NCI-H69 (cell line): ENCODE results near the gene SYMPK.

ENCODE experiments used
- DNase-seq: peaks from one replicate; lab custom pipeline; 2025; lab: John Stamatoyannopoulos, UW

The SYMPK gene

DNA sequence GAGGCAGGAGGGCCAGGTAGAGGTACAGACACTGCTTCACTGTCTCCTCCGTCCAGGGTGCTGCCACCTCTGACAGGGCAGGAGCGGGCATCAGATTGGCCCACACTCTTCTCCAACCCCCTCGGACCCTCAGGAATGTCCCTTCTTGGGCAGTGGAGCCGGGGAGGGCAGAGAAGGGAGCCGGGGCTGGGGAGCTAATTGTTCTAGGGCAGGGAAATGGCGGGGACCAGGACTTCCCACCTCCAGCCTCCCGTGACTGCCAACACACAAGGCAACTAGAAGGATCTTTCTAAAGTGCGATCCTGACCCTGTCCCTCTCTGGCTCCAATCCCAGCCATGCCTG, 37.7 kb downstream of the SYMPK start:
- DNase-seq = no peak

DNA sequence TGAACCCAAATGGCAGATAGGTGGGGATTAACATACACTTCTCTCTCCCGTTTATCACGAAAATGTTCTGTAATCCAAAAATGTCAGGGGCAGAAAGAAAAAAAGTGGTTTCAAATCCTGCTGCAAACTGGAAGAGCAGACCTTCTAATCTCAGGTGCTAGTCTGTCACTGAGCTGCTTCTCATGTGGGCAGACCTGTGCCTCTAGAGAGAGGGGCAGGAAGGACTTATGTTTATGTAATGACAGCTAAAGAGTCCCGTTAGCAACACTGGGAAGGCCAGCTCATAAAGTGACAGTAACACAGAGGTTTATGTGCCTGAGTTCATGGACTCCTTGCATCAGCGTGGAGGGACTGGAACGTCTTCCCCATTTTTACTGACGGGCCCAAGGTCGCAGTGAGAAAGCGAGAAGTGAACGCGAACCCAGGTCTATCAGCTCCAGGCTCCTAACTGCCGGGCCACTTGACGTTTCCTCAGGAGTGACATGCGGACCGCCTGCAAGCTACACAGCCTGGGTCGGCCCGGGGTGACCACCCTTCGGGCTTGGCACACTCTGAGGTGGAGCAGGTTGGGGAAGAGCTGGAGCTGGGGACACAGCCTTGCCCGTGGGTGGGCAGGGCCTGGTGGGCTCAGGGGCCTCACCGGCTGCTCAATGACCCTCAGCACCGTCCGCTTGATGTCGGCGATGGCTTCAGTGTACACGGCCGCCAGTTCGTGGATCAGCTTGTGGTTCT, 38.2 kb downstream of the SYMPK start:
- no peak for DNase-seq

DNA sequence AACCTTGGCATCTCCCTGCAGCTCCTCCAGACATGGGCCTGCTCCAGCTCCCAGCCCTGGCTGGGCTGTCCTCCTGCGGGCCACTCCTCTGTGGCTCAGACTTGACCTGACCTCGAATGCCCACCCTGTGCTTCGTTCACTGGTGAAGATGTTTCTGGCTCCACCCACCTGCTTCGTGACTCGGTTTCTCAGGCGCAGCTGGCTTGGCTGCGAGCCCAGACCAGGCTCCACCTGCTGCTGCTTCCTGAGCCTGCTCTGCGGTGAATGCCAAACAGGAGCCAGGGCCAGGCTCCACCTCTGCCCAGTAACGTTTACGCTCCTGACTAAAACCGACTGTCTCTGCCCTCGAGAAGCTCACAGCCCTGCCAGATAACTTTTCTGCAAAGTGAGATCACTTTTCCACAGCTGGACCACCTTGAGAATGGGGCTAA, 38.9 kb downstream of the SYMPK start:
- DNase-seq = peak; percentile 51

DNA sequence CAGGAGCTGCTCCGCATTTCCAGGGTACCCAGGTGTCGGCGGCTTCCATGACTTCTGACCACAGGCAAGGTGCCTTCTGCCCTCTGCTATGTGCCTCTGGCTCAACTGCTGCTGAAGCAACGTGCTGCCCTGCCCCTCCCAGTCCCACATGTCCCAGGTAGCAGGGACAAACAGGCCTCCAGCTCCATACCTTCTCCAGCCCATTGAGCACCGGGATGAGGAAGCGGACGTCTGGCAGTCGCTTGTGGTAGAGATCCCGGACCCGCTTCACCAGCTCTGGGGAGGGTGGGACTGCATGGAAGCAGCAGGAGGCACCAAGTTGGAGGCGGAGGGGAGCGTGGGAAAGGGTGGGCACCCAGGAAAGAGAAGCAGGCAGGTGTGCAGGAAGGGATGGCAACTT, 39.8 kb downstream of the SYMPK start:
- DNase-seq = no peak

DNA sequence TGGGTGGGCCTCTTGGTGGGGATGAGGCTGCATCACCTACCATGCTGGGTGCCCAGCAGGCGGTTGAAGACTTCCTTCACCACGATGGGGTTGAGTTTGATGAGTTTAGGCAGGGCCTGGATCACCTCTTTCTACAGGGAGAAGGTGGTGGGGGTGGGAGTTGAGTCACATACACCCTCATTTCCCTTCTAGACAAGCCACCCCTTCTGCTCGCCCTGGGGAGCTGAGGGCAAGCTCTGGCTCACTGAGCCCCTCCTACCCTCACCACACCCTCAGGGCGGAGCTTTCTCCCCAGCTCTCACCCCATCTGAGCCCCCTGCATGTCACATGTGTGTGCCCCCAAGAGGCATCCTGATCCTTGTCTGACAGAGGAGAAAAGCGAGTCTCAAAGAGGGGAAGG, 40.2 kb downstream of the SYMPK start:
- DNase-seq = no peak

DNA sequence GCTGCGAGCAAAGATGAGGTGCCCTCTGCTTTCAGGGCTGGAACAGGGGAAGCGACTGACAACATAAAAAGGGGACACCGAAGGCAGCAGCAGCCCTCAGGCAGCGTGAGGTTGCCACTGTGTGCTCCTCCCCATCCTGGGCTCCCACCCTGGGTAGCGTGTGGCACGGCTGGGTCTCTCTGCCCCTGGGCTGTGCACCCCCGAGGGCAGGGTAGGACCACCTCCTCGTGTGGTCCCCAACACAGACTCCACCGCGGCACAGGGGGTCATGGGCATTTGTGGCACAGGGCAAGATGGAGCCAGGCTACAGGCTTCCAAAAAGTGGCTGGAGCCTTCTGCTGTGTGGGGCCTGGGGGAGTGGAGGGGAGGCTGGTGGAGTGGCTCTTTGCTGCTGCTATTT, 41.4 kb downstream of the SYMPK start:
- no peak for DNase-seq

DNA sequence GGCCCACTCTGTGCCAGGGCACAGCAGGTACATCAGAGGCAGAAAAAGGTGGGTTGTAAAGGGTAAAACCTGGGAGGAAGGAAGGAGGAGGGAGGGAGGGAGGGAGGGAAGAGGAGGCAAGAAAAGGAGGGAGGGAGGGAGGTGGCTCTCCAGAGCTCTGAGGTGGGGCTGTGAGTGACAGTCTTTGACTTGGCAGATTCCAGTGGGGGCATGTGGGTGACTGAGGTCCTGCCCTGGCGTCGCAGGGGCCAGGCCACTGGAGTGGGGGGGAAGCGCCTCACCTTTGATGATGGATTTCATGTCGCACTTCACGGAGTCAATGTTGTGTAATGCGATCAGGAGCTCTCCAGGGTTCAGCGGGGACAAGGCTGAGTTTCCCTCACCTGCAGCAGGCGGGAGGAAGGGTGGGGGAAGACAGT, 41.8 kb downstream of the SYMPK start:
- no peak for DNase-seq

DNA sequence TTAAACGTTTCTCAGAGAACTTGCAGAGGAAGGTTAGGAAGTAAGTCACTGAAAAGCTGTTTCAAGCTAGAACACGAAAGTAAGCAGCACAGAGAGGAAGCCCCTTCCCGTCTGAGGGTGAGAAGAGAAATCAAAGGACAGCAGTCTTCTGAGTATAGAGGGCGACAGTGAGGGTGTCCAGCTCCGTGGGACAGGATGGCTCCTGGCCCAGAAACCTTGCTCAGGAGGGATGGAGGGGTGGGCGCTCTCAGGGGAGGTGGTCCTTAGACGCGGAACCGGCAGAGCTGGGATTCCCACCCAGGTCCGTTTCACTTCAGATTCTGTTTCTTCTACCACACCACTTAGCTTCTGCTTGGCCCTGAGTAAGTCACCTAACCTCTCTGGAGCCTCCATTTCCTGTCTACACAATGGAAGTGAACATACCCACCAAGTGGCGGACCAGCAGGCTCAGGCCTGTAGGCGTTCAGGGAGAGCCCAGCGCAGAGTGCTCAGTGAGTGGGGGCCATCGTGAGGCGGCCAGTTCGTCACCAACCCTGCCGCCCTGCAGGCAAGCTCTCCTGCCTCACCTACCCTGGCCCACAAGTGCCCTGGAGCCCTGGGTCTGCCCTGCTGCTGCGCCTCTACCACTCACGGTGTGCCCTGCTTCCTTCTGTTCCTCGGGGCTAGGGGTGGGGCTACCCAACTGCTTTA, 42.4 kb downstream of the SYMPK start:
- no peak for DNase-seq

DNA sequence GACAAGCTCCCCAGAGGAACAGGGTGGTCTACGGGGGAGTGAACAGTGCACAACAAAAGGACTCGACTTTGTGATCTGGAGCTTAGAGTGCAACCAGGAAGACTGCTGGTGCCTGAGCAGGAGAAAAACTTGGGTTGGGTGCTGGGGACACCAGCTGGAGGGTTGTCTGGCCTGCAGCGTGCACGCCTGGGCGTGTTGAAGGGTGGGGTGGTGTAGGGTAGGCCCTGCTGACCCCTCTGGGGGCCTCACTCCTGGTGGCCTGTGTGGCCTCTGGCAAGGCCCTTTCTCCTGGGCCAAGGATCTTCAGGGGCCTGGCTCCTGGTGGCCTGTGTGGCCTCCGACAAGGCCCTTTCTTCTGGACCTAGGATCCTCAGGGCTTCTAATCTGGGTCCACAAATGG, 43.2 kb downstream of the SYMPK start:
- no peak for DNase-seq

DNA sequence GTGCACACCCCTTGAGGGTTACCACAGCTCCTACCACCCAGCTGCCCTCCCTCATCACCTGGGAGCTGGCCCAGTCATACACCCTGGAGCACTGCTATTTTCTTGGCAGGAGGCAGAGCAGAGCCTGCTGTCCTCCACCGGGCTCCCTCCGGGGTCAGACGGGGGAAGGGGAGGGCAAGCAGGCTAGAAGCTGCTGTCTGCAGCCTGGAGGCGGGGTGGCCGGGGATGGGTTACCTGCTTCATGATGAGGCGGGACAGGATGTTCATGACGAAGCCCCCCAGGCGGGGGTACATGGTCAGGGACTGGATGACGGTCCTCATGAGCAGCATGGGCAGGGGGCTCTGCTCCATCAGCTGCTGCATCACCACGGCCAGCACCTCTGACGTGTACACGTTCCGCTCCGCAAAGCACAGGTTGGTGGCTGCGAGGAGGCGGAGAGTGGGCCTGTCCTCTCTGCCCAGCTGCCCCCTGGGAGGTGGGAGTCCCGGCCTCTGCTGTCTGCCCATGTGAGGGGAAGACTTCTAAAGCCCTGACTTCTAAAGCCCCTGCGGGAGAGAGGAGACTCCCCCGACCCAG, 45.1 kb downstream of the SYMPK start:
- peak; percentile 83 for DNase-seq

DNA sequence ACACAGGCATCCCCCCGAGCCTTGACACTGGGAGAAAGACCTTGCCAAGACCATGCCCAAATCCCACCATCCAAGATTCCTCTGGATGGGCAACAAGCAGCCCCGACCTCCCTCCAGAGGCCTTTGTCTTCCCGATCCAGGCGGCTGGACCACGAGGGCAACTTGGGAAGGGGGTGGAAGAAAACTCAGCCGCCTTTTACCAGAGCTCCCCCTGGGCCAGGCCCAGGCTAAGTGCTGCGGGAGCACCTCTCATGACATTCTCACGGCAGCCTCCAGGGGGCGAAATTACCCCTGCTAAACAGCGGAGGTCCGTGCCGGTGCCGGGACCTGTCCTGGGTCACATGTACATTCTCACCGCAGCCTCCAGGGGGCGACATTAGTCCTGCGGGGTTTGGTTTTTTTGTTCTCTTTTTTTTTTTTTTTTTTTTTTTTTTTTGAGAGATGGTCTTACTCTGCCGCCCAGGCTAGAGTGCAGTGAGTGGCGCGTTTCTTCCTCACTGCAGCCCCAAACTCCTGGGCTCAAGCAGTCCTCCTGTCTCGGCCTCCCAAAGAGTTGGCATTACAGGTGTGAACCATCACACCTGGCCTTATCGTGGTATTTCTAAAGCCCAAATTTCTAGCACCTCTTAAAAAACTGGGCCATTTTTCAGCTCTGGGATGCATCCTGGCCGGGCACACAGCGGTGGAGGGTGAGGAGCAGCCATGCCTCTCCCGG, 45.8 kb downstream of the SYMPK start:
- DNase-seq = peak; percentile 93

DNA sequence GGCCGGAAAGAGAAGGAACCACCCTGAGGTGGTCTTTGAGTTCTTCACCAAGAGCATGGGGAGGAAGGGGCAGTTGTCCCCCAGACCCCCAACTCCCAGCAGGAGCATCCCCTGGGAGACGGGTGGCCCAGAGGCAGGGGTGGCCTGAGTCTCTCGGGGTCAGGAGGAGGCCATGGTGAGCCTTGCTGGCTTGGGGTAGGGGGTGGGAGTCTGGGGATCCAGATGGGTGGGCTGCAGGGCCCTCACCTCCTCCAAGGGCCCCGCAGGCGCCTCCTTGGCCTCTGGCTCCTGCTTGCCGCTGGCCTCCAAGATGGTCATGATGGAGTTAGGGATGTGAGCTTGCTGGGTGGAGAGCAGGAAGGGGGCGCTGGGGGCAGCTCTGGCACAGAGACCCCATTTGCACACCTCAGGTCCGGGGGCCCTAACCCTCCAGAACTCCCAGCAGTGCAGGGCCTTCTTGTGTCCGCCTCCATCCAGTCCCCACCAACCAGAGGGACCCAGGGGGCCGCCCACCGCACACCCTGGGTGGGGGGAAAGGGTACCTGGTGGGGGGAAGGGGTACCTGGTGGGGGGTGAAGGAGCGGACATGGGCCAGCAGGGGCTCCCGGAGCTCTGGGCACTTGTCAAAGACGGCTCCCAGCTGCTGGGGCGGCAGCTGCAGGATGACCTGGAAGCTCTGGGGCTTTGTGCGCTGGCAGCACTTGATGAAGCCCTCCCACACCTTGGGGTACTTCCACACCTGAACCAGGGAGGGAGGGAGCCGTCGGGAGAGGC, 46.5 kb downstream of the SYMPK start:
- no peak for DNase-seq

DNA sequence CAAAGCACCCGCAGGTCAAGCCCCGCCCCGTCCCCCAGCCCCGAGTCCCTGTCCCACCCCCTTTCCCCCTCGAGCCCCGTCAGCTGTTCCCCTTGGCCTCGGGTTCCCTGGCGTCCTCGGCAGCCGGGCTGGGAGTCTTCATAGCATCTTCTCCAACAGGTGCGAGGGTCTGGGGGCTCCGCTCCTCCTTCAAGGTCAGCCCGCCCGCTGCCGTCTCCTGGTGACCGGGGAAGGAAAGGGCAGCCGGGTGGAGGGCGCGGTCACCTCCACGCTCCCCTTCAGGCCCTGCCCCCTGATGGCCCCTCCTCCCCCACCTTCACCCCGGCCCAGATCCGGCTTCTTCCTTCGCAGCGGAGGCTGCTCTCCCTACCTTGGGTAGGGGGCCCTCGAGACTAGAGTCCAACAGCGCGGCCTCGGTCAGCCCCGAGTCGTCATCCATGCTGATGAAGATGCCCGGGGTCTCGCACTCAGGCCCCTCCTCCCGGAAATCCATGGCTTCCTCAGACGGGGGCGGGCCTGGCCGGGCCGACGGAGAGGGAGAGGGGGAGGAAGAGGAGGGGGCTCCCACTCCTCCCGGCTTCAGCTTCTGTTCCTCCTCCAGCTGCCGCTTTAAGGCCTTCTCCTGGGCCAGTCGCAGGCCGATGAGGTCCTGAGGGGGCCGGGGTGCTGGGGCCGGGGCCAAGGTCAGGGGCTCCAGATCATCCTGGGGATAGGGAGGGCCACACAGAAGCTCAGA, 47.3 kb downstream of the SYMPK start:
- no peak for DNase-seq

DNA sequence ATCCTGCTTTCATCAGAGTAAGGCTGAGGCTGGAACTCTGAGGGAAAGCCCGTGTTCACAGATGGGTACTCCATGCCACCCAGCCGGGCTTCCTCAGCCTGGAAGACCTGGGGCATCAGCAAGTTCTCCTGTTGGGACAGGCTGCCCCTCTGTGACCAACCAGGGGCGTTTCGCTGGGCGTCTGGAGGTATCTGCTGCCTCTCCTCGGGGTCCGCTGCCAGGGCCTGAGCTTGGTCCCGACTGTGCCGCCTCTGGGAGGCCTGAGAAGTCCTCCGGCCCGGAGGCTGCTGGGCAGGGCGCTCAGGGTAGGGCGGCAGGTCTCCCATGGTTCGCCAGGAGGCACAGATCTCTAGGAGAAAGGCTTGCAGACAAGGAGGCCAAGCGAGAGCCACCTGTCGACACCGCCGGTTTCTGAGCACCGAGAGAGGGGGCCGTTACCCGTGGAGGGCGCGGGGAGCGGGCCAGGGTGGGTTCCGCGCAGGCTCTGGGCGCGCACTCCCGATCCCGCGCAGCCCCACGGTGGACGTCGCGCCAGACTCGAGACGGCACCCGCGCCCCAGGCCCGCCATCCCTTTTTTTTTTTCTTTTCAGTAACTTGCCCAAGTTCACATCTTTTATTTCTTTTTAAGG, 48.0 kb downstream of the SYMPK start, which contains the start of gene RSPH6A:
RSPH6A (minus strand) TSS at position 458 of the 630 bp plus-strand sequence; CDS start at position 326, 132 bp downstream.
- no peak for DNase-seq

DNA sequence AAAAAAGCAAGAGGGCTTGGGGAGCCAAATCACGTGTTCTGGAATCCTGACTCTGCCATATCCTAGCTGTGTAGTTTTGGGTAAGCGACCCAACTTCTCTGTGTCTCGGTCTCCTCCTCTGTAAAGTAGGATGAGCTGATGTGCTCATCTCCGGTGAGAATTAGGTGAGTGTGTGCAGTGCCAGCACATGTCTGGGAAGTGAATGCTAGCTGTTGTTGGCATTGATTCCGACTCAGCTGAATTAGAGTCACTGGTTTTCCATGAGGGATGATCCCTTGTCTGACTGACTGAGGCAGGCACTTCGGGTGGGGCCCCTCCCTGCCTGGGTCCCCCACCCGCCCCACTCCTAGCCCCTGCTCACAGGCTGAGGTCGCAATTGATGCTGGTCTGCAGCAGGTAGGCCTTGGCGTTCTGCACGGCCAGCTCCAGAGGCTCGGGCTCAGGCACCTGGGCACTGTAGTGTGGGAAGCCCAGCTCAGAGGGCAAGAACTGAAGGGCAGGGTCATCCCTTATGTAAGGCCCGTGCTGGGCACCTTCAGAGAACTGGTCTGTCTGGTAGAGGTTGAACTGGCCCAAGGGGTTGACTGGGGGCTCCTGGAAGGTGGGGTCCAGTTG, 48.7 kb downstream of the SYMPK start:
- no peak for DNase-seq

DNA sequence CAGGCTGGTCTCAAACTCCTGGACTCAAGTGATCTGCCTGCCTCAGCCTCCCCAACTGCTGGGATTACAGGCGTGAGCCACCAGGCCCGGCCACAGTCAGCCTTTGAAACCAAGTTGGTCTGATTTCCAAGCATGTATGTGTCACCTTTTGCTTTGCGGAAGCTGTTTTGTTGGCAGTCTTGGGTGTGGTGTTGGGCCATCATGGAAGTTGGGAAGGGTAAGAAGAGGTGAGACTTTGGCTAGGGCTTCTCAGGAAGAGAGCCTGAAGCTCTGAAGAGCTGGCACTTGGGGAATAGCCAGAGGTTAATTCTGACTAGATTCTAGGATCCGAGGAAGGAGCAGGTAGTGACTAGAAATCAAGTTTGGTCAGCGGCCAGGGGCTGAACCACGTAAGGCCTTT, 50.6 kb downstream of the SYMPK start:
- no peak for DNase-seq

DNA sequence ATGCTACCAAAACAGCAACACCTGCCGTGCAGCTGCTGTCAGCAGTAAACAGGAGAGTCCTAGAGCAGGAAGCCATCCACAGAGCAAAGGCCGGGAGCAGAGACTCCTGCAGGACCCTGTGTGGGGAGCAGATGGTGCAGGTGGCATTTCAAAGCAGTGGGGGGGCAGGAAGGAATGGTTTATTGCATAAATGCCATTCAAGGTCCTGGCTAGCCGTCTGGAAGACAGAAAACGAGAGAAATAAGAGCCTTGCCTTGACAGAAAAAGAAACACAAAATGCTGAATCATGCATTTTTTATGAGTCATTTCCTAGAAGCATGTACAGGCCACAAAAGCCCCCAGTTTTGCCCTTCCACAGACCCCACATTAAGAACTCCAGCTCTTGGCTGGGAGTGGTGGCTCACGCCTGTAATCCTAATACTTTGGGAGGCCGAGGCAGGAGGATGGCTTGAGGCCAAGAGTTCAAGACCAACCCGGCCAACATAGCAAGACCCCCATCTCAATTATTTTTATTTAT, 53.2 kb downstream of the SYMPK start:
- DNase-seq = peak; percentile 86

DNA sequence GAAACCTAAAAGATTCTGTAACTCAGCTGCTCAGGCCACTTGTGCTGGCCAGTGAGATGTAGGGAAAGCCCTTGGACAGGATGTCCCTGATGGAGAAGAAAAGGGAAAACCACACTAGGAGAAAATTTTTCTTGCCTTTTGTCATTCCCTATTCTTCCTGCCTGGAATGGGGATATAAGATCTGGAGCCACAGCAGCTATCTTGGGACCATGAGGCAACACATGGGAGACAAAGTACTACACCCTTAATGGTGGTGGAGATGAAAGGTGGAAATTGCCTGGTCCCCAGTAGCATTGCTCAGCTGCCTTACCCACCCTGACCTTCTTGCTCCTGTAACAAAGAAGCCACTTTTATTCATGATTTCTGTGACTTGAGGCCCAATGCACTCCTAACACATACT, 57.2 kb downstream of the SYMPK start:
- no peak for DNase-seq

DNA sequence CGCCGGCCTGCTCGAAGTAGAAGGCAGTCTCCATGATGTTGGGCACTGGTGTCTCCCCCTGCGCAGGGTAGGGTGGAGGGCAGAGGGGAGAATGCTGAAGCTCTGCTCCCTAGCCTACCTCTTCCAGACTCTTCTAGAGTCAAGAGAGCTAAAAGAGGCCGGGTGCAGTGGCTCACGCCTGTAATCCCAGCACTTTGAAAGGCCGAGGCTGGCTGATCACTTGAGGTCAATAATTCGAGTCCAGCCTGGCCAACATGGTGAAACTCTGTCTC, 58.1 kb downstream of the SYMPK start:
- DNase-seq = no peak
